HepG2 (cell line): Measurements from ENCODE around the gene VPS11. TPM values are rescaled to one million over a fixed set of nuclear protein-coding genes. Genes with fewer than 3 reads are reported as not detected.

ENCODE experiments used
- BRD4 ChIP-seq: sonication (generic); formaldehyde crosslinking; IDR thresholded peaks from 2 replicates; pipeline ENCODE4 v1.4.0; 2020; ENCODE audit warnings: missing genetic modification reagents
- HDAC6 ChIP-seq: fragments of 200-600 bp; sonication (generic); IDR thresholded peaks from 2 replicates; pipeline ENCODE4 v1.7.0; 2017; ENCODE audit warnings: mild to moderate bottlenecking, antibody characterized with exemption, low read length, low read depth
- JDP2 ChIP-seq: sonication (generic); formaldehyde crosslinking; IDR thresholded peaks from 2 replicates; pipeline ENCODE4 v1.8.1; 2022; ENCODE audit warnings: missing genetic modification reagents, borderline replicate concordance
- polyA plus RNA-seq, 8 experiments: library from polyadenylated mRNA; depleted of rRNA in 3 of 8; stranded (reverse) in 7 of 8; unstranded in 1 of 8; fragments of >200 nt; fragmentation: Illumina TruSeq in 4 of 8; extraction: Trizol in 4 of 8; gene quantifications; 2 replicates each; pipeline versions ENCODE4 v1.2.1 to v1.2.3, GENCODE V29; 2011 to 2016; ENCODE audit warnings: low read depth in 4 of 8, missing spikeins in 1 of 8, mixed read lengths in 1 of 8; ENCODE audit not compliant: insufficient read depth in 1 of 8
- total RNA-seq, 5 experiments: library from RNA; depleted of rRNA; stranded (reverse); fragments of >200 nt; fragmentation: Illumina TruSeq; extraction: Trizol; gene quantifications; 2 replicates each; pipeline ENCODE4 v1.2.3, GENCODE V29; 2016; ENCODE audit warnings: low read depth in 1 of 5
- TF ChIP-seq, protein P1 (sequence below), 2 experiments: fragments of 450-650 bp in 1 of 2; sonication (generic) in 1 of 2; formaldehyde crosslinking; IDR thresholded peaks; 2 replicates each; pipeline versions ENCODE4 v1.5.0 to v1.8.0; 2020 to 2022; ENCODE audit warnings: mild to moderate bottlenecking in 1 of 2, missing genetic modification reagents in 1 of 2
- TF ChIP-seq, protein P2 (sequence below): sonication (generic); formaldehyde crosslinking; IDR thresholded peaks from 2 replicates; pipeline ENCODE4 v1.4.0; 2020; ENCODE audit warnings: mild to moderate bottlenecking, missing genetic modification reagents
- TF ChIP-seq, protein P3 (sequence below): sonication (generic); formaldehyde crosslinking; IDR thresholded peaks from 2 replicates; pipeline ENCODE4 v1.4.0; 2020; ENCODE audit warnings: missing genetic modification reagents
- TF ChIP-seq, protein P4 (sequence below): sonication (generic); formaldehyde crosslinking; IDR thresholded peaks from 2 replicates; pipeline ENCODE4 v1.9.0; 2022; ENCODE audit warnings: missing genetic modification reagents, mild to moderate bottlenecking, borderline replicate concordance
- TF ChIP-seq, protein P5 (sequence below): sonication (generic); formaldehyde crosslinking; IDR thresholded peaks from 2 replicates; pipeline ENCODE4 v1.5.0; 2020; ENCODE audit warnings: missing genetic modification reagents

VPS11 gene
- total and polyA plus RNA-seq, 2 of the 13 experiments (the other 11 are each of a cell fraction or from before 2014, with no cell fraction given), result 13.7 to 21.6 TPM

DNA sequence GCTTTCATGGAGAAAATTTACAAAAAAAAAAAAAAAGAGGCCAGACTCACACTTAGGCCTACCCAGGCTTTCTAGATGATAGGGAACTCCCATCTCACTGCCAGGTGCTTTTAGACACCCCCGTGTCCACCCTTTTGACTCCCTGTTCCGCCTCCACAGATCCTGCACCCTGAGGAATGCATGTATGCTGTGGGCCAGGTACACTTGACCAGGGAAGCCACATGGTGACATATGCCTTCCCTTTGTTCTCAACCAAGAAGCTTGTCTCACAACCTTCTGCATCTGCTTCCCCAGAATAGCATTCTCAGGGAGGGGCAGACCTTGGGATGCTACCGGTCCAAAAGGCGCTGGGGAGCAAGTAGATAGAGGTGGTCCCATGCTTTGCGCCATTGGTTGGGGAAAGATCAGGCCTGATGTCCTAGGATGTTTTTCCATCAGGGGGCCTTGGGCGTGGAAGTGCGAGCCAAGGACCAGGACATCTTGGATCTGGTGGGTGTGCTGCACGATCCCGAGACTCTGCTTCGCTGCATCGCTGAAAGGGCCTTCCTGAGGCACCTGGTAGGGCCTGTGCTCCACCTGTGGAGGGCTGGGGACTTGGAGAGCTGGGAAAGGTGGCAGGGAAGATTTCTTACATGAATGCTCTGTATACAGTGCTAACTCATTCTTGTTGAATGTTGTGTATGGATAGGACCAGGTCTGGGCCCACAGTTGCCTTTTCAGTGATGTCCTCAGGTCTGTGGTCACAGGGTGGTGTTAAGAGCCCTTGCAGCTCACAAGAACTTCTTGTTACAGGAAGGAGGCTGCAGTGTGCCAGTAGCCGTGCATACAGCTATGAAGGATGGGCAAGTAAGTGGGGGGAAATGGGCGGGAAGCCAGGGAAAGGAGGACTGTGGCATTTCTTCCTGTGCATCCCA is 24.6 kb downstream of the VPS11 start (continued):
- TF ChIP-seq, protein P1, sequence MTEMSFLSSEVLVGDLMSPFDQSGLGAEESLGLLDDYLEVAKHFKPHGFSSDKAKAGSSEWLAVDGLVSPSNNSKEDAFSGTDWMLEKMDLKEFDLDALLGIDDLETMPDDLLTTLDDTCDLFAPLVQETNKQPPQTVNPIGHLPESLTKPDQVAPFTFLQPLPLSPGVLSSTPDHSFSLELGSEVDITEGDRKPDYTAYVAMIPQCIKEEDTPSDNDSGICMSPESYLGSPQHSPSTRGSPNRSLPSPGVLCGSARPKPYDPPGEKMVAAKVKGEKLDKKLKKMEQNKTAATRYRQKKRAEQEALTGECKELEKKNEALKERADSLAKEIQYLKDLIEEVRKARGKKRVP (CRISPR knock-in tag; IDR thresholded peaks at IDR 0.05), result no peak
- no peak for TF ChIP-seq JDP2 (CRISPR knock-in tag)
- no peak for TF ChIP-seq HDAC6
- TF ChIP-seq, protein P2, sequence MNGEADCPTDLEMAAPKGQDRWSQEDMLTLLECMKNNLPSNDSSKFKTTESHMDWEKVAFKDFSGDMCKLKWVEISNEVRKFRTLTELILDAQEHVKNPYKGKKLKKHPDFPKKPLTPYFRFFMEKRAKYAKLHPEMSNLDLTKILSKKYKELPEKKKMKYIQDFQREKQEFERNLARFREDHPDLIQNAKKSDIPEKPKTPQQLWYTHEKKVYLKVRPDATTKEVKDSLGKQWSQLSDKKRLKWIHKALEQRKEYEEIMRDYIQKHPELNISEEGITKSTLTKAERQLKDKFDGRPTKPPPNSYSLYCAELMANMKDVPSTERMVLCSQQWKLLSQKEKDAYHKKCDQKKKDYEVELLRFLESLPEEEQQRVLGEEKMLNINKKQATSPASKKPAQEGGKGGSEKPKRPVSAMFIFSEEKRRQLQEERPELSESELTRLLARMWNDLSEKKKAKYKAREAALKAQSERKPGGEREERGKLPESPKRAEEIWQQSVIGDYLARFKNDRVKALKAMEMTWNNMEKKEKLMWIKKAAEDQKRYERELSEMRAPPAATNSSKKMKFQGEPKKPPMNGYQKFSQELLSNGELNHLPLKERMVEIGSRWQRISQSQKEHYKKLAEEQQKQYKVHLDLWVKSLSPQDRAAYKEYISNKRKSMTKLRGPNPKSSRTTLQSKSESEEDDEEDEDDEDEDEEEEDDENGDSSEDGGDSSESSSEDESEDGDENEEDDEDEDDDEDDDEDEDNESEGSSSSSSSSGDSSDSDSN, result no peak; the same call in 1 of the 2 replicates
- TF ChIP-seq BRD4, result no peak
- TF ChIP-seq, protein P3, sequence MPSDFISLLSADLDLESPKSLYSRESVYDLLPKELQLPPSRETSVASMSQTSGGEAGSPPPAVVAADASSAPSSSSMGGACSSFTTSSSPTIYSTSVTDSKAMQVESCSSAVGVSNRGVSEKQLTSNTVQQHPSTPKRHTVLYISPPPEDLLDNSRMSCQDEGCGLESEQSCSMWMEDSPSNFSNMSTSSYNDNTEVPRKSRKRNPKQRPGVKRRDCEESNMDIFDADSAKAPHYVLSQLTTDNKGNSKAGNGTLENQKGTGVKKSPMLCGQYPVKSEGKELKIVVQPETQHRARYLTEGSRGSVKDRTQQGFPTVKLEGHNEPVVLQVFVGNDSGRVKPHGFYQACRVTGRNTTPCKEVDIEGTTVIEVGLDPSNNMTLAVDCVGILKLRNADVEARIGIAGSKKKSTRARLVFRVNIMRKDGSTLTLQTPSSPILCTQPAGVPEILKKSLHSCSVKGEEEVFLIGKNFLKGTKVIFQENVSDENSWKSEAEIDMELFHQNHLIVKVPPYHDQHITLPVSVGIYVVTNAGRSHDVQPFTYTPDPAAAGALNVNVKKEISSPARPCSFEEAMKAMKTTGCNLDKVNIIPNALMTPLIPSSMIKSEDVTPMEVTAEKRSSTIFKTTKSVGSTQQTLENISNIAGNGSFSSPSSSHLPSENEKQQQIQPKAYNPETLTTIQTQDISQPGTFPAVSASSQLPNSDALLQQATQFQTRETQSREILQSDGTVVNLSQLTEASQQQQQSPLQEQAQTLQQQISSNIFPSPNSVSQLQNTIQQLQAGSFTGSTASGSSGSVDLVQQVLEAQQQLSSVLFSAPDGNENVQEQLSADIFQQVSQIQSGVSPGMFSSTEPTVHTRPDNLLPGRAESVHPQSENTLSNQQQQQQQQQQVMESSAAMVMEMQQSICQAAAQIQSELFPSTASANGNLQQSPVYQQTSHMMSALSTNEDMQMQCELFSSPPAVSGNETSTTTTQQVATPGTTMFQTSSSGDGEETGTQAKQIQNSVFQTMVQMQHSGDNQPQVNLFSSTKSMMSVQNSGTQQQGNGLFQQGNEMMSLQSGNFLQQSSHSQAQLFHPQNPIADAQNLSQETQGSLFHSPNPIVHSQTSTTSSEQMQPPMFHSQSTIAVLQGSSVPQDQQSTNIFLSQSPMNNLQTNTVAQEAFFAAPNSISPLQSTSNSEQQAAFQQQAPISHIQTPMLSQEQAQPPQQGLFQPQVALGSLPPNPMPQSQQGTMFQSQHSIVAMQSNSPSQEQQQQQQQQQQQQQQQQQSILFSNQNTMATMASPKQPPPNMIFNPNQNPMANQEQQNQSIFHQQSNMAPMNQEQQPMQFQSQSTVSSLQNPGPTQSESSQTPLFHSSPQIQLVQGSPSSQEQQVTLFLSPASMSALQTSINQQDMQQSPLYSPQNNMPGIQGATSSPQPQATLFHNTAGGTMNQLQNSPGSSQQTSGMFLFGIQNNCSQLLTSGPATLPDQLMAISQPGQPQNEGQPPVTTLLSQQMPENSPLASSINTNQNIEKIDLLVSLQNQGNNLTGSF, result no peak
- TF ChIP-seq, protein P4, sequence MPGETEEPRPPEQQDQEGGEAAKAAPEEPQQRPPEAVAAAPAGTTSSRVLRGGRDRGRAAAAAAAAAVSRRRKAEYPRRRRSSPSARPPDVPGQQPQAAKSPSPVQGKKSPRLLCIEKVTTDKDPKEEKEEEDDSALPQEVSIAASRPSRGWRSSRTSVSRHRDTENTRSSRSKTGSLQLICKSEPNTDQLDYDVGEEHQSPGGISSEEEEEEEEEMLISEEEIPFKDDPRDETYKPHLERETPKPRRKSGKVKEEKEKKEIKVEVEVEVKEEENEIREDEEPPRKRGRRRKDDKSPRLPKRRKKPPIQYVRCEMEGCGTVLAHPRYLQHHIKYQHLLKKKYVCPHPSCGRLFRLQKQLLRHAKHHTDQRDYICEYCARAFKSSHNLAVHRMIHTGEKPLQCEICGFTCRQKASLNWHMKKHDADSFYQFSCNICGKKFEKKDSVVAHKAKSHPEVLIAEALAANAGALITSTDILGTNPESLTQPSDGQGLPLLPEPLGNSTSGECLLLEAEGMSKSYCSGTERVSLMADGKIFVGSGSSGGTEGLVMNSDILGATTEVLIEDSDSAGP (CRISPR knock-in tag), result peak; percentile 37; the same call in 1 of the 2 replicates
- TF ChIP-seq, protein P5, sequence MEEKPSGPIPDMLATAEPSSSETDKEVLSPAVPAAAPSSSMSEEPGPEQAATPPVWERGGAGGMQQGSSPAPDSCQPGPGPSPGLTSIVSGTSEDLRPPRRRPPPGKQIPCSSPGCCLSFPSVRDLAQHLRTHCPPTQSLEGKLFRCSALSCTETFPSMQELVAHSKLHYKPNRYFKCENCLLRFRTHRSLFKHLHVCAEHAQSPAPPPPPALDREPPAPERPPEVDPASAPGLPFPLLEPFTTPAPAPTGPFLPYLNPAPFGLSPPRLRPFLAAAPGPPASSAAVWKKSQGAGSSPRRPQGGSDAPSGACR (CRISPR knock-in tag), result no peak
